H1 (cell line): ENCODE data around the gene IRF3. TPM values are rescaled to one million over a fixed set of nuclear protein-coding genes. Genes with fewer than 3 reads are reported as not detected.
"Not testable (repeated sequence)": the region's sequence is repeated elsewhere in the genome, so short reads cannot be mapped to it uniquely, and the experiment has no call there.

Source experiments
- CTCF ChIA-PET: fragments of 300-600 bp; sonication (Branson Sonifier 250); formaldehyde crosslinking; loops from one replicate; lab custom pipeline; 2021; ENCODE audit not compliant: partially characterized antibody; lab: Charles Lee
- POLR2A ChIA-PET: fragments of 300-600 bp; sonication (Branson Sonifier 250); formaldehyde crosslinking; loops from one replicate; lab custom pipeline; 2021; ENCODE audit warnings: inconsistent platforms; ENCODE audit not compliant: partially characterized antibody; lab: Charles Lee
- DNase-seq, 2 experiments: peaks; one replicate each; pipeline versions ENCODE4 v3.0.0 to v3.0.0-alpha.2; 2010 to 2022; ENCODE audit warnings: low spot score in 2 of 2, low read depth in 1 of 2, mixed read lengths in 1 of 2
- FAIRE-seq: peaks from 2 replicates; lab custom pipeline; 2011; peaks lifted over from hg19 to GRCh38; lab: Jason Lieb, UNC
- H2AFZ ChIP-seq: 2 replicates; pipeline ENCODE4 v1.8.1; 2012; ENCODE audit warnings: low read length, inconsistent platforms
- H2AK5ac ChIP-seq: 2 replicates; pipeline ENCODE4 v1.6.1; 2013; ENCODE audit warnings: low read depth, low read length
- H2BK120ac ChIP-seq: replicated peaks from 2 replicates; pipeline ENCODE3; 2013; ENCODE audit warnings: low read depth, low read length, inconsistent platforms
- H2BK12ac ChIP-seq: 2 replicates; pipeline ENCODE4 v1.6.1; 2013; ENCODE audit warnings: low read depth, low read length
- H2BK15ac ChIP-seq: 2 replicates; pipeline ENCODE4 v1.6.1; 2013; ENCODE audit warnings: low read length
- H2BK20ac ChIP-seq: 2 replicates; pipeline ENCODE4 v1.6.1; 2013; ENCODE audit warnings: low read length
- H2BK5ac ChIP-seq: 2 replicates; pipeline ENCODE4 v1.6.1; 2013; ENCODE audit warnings: low read depth, low read length
- H3K14ac ChIP-seq: 2 replicates; pipeline ENCODE4 v1.6.1; 2013; ENCODE audit warnings: inconsistent platforms; ENCODE audit not compliant: insufficient read length
- H3K18ac ChIP-seq: 2 replicates; pipeline ENCODE4 v1.6.1; 2013; ENCODE audit warnings: low read length; ENCODE audit errors: extremely low read depth
- H3K23ac ChIP-seq: 2 replicates; pipeline ENCODE4 v1.6.1; 2013; ENCODE audit warnings: inconsistent platforms; ENCODE audit not compliant: insufficient read length
- H3K23me2 ChIP-seq: 2 replicates; pipeline ENCODE4 v1.6.1; 2013; ENCODE audit warnings: low read depth, low read length
- H3K27ac ChIP-seq: 2 replicates; pipeline ENCODE4 v1.6.1; 2011; ENCODE audit warnings: low read depth, low read length, inconsistent platforms
- H3K27me3 ChIP-seq, 4 experiments: replicated peaks in 1 of 4; 1 replicate in 1 of 4; 2 replicates in 3 of 4; pipeline versions ENCODE4 v1.6.1 to v1.8.1; 2011 to 2013; ENCODE audit warnings: low read length in 3 of 4, mild to moderate bottlenecking in 3 of 4, inconsistent platforms in 2 of 4, mixed read lengths in 2 of 4, moderate library complexity in 1 of 4; ENCODE audit not compliant: control insufficient read depth in 3 of 4, insufficient read depth in 3 of 4; ENCODE audit errors: extremely low read depth in 1 of 4
- H3K36me3 ChIP-seq, 4 experiments: 2 replicates each; pipeline versions ENCODE4 v1.6.1 to v1.8.1; 2011 to 2013; ENCODE audit warnings: mild to moderate bottlenecking in 4 of 4, low read length in 3 of 4, moderate library complexity in 2 of 4, control low read depth in 1 of 4, inconsistent platforms in 1 of 4; ENCODE audit not compliant: insufficient read depth in 4 of 4, control insufficient read depth in 2 of 4
- H3K4ac ChIP-seq: replicated peaks from 2 replicates; pipeline ENCODE3; 2013; ENCODE audit warnings: low read length, low read depth, mixed read lengths, inconsistent platforms; ENCODE audit not compliant: insufficient read length
- H3K4me1 ChIP-seq, 4 experiments: replicated peaks in 1 of 4; 1 replicate in 1 of 4; 2 replicates in 3 of 4; pipeline versions ENCODE4 v1.6.1 to v1.8.1; 2011 to 2013; ENCODE audit warnings: low read length in 3 of 4, inconsistent platforms in 2 of 4, mixed read lengths in 1 of 4; ENCODE audit not compliant: insufficient read depth in 4 of 4, control insufficient read depth in 3 of 4
- H3K4me2 ChIP-seq, 2 experiments: 2 replicates each; pipeline versions ENCODE4 v1.6.1 to v1.8.1; 2011 to 2013; ENCODE audit warnings: low read depth in 2 of 2, low read length in 2 of 2, control low read depth in 1 of 2, inconsistent platforms in 1 of 2, mild to moderate bottlenecking in 1 of 2; ENCODE audit not compliant: insufficient read depth in 1 of 2
- H3K4me3 ChIP-seq, 4 experiments: fragments of 200-600, 300-600 bp in 1 of 4; sonication (generic), shearing (Covaris generic), sonication (Bioruptor Twin) in 1 of 4; 2 replicates each; pipeline versions ENCODE4 v1.5.1 to v1.8.1; 2011 to 2016; ENCODE audit warnings: low read length in 4 of 4, low read depth in 3 of 4, control low read depth in 2 of 4, inconsistent platforms in 2 of 4, mild to moderate bottlenecking in 2 of 4, mixed read lengths in 1 of 4, moderate library complexity in 1 of 4; ENCODE audit not compliant: insufficient read depth in 2 of 4; ENCODE audit errors: extremely low read depth in 1 of 4
- H3K56ac ChIP-seq: replicated peaks from 2 replicates; pipeline ENCODE3; 2013; ENCODE audit warnings: low read depth, mild to moderate bottlenecking, mixed read lengths, low read length, inconsistent platforms; ENCODE audit not compliant: insufficient read length
- H3K79me1 ChIP-seq: 2 replicates; pipeline ENCODE4 v1.6.1; 2013; ENCODE audit warnings: low read depth, low read length, control low read depth
- H3K79me2 ChIP-seq, 2 experiments: 2 replicates each; pipeline versions ENCODE4 v1.6.1 to v1.8.1; 2012 to 2013; ENCODE audit warnings: low read length in 2 of 2, mild to moderate bottlenecking in 2 of 2, inconsistent platforms in 1 of 2; ENCODE audit not compliant: insufficient read depth in 2 of 2, control insufficient read depth in 1 of 2
- H3K9ac ChIP-seq, 4 experiments: replicated peaks in 1 of 4; 1 replicate in 1 of 4; 2 replicates in 3 of 4; pipeline versions ENCODE4 v1.6.1 to v1.8.1; 2011 to 2013; ENCODE audit warnings: low read depth in 3 of 4, low read length in 3 of 4, control low read depth in 2 of 4, mild to moderate bottlenecking in 2 of 4, moderate library complexity in 2 of 4, inconsistent platforms in 1 of 4; ENCODE audit errors: extremely low read depth in 1 of 4
- H3K9me3 ChIP-seq, 2 experiments: 2 replicates each; pipeline versions ENCODE4 v1.6.1 to v1.8.1; 2012 to 2013; ENCODE audit warnings: mild to moderate bottlenecking in 2 of 2, moderate library complexity in 2 of 2, control low read depth in 1 of 2, inconsistent platforms in 1 of 2, low read depth in 1 of 2, low read length in 1 of 2, mixed read lengths in 1 of 2; ENCODE audit not compliant: insufficient read depth in 2 of 2
- H4K20me1 ChIP-seq, 2 experiments: replicated peaks in 1 of 2; 2 replicates each; pipeline versions ENCODE3 to v1.8.1; 2011 to 2013; ENCODE audit warnings: inconsistent platforms in 2 of 2, low read length in 2 of 2, mild to moderate bottlenecking in 1 of 2; ENCODE audit not compliant: insufficient read depth in 2 of 2, control insufficient read depth in 1 of 2
- H4K5ac ChIP-seq: 2 replicates; pipeline ENCODE4 v1.6.1; 2013; ENCODE audit warnings: low read length, low read depth, mixed read lengths, inconsistent platforms; ENCODE audit not compliant: insufficient read length
- H4K8ac ChIP-seq: 2 replicates; pipeline ENCODE4 v1.8.0; 2013; ENCODE audit warnings: mild to moderate bottlenecking, moderate library complexity, low read length, inconsistent platforms; ENCODE audit not compliant: insufficient read depth; ENCODE audit errors: extremely low read depth
- H4K91ac ChIP-seq: replicated peaks from 2 replicates; pipeline ENCODE3; 2013; ENCODE audit warnings: low read length, mixed read lengths, inconsistent platforms; ENCODE audit not compliant: insufficient read length
- TEAD4 ChIP-seq: IDR thresholded peaks from 2 replicates; pipeline ENCODE4 v1.6.1; 2012; ENCODE audit warnings: low read depth, low read length, inconsistent platforms, mixed read lengths
- WGBS, 2 experiments: shearing (Covaris generic) in 1 of 2; methylation state at CpG; one replicate each; pipeline versions ENCODE4 v1.1.6 to v1.1.7; 2013 to 2015; ENCODE audit warnings: low lambda C conversion rate in 2 of 2, mixed read lengths in 2 of 2, inconsistent platforms in 1 of 2, low coverage in 1 of 2, missing lambda C conversion rate in 1 of 2; ENCODE audit not compliant: insufficient replicate concordance in 2 of 2, insufficient coverage in 1 of 2, insufficient read length in 1 of 2; ENCODE audit errors: extremely low coverage in 1 of 2, missing lambda C conversion rate in 1 of 2; 5-methylcytosine and 5-hydroxymethylcytosine counted together
- polyA plus RNA-seq, 7 experiments: library from polyadenylated mRNA; depleted of rRNA in 3 of 7; stranded (reverse) in 5 of 7; unstranded in 2 of 7; fragments of >200 nt in 5 of 7; fragments of 200-250 nt in 2 of 7; gene quantifications; 1 replicate in 5 of 7; 2 replicates in 1 of 7; 4 replicates in 1 of 7; pipeline versions ENCODE4 v1.2.1 to v1.2.3, GENCODE V29; 2011 to 2013; ENCODE audit warnings: missing spikeins in 2 of 7, mixed read lengths in 2 of 7
- total RNA-seq: library from RNA; stranded (reverse); fragmentation: NEBNext Ultra II Directional; extraction: Animal tissue kit (Norgen Biotek cat#: 25700); gene quantifications from 2 replicates; pipeline ENCODE4 v1.2.1, GENCODE V29; 2021

The IRF3 gene
- total and polyA plus RNA-seq, 2 of the 8 experiments (the other 6 are each of a cell fraction or from before 2014, with no cell fraction given) = 103 to 114 TPM

DNA sequence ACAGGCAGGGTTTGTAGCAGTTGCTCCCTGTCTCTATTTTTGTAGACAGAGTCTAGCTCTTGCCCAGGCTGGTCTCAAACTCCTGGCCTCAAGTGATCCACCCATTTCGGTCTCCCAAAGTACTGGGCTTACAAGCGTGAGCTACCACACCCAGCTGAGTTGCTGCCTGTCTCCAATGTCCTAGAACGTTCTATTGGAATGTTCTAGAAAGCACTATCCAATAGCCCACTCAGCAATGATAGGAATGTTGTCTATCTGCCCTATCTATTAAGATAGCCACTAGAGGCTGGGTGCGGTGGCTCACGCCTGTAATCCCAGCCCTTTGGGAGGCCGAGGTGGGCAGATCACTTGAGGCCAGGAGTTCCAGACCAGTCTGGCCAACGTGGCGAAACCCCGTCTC, 32.4 kb downstream of the IRF3 start:
- ChIA-PET POLR2A (interaction anchor here (0.9 to 50.7 kb wide), 6 partner anchors 8 to 137 kb away, joined by 3 to 840 read pairs (median 9); partner anchors contain the start of genes PRMT1, PRR12 and RPS11), CTCF (interaction anchor here (0.9 to 1.7 kb wide), 2 partner anchors 22 to 39 kb away, joined by 3 to 5 read pairs; no protein-coding TSS in a partner anchor)
- H3K9ac ChIP-seq, H4K91ac ChIP-seq, H2BK15ac ChIP-seq, H4K5ac ChIP-seq, H3K23me2 ChIP-seq, FAIRE-seq, H3K79me2 ChIP-seq, H3K9me3 ChIP-seq, H4K8ac ChIP-seq, H3K4ac ChIP-seq, H3K36me3 ChIP-seq, H3K18ac ChIP-seq, H2BK120ac ChIP-seq, H3K27me3 ChIP-seq, H3K14ac ChIP-seq, H3K4me3 ChIP-seq, H2AFZ ChIP-seq, H3K56ac ChIP-seq, H4K20me1 ChIP-seq, H2BK5ac ChIP-seq, H2BK20ac ChIP-seq, H3K79me1 ChIP-seq, H3K4me2 ChIP-seq, DNase-seq, H3K27ac ChIP-seq, H3K23ac ChIP-seq, H2BK12ac ChIP-seq: not testable (repeated sequence)
- 84% methylated on average over 9 of the region's 9 CpGs; no CpG with 5 or more reads in 1 of the 2 experiments for WGBS, 2 experiments
- Histone ChIP-seq H3K4me1 (peaks cover 0 to 20% (median 5%) of the 10 kb centered on the region in 4 experiments; a peak in 6 of 7 replicates), H2AK5ac (0 out of 2 replicates have a peak overlapping the region, but pooled peaks have one; percentile 78)
- TF ChIP-seq TEAD4 = 0 out of 2 replicates have a peak, but pooled peaks have one; percentile 27
